ENCODE data around the gene GBX2.

GBX2 gene

DNA sequence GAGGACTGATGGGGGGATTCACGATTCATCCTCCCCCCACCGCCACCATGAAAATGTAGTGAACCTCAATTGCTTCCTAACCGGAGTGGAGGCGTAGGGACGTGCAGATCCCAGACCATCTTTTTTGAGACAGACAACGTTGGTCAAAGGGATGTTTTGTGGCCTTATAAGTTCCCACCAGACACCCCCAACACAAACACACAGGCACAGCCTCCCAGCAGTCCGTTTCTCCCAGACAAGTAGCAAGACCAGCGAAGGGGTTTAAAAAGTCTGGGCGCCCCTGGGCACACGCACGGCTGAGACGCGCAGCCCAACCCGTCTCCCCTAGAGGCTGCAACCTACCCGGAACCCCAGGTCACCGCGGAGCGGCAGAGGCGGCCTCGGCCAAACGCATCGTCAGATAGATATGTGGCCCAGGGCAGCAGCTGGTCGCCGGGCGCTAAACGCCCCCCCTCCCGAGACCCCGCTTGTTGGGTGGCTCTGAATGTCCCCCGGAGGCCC is 1.3 kb downstream of the GBX2 start:
- peak; percentile 10 for DNase-seq

DNA sequence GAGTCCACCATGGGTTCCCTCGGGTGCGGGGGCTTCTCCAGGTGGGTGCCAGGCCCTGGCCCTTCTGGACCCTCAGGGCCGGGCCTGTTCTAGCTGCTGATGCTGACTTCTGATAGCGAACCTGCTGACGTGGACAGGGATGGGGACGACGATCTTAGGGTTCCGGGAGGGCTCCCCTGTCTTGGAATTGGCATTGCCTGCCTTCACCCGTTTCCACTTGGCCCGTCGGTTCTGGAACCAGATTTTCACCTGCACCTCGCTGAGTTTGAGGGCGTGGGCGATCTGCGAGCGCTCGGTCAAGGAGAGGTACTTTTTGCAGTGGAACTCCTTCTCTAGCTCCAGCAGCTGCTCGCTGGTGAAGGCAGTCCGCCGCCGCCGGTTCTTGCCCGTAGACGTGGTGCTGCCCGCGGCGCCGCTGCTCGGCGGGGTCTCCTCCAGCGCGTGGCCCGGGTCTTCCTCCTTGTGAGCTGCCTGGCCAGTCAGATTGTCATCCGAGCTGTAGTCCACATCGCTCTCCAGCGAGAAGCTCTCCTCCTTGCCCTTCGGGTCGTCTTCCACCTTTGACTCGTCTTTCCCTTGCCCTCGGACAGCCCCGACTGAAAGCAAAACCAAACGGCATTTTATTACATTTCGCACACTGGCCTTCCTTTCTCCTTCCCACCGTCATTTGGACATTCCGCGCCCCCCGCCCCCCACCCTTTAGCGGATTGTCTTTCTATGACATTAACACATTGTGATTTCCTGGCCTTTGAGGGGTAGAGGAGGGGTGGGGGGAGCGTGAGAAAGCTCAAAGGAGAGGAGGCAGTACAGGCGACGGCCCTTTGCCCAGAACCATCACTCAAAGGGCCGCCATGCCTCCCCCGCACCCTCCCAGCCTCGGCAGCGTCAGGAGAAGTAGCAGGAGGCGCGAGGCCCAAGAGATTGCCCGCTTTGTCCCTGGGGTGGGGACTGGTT is 2.1 kb downstream of the GBX2 start:
- DNase-seq: no peak

DNA sequence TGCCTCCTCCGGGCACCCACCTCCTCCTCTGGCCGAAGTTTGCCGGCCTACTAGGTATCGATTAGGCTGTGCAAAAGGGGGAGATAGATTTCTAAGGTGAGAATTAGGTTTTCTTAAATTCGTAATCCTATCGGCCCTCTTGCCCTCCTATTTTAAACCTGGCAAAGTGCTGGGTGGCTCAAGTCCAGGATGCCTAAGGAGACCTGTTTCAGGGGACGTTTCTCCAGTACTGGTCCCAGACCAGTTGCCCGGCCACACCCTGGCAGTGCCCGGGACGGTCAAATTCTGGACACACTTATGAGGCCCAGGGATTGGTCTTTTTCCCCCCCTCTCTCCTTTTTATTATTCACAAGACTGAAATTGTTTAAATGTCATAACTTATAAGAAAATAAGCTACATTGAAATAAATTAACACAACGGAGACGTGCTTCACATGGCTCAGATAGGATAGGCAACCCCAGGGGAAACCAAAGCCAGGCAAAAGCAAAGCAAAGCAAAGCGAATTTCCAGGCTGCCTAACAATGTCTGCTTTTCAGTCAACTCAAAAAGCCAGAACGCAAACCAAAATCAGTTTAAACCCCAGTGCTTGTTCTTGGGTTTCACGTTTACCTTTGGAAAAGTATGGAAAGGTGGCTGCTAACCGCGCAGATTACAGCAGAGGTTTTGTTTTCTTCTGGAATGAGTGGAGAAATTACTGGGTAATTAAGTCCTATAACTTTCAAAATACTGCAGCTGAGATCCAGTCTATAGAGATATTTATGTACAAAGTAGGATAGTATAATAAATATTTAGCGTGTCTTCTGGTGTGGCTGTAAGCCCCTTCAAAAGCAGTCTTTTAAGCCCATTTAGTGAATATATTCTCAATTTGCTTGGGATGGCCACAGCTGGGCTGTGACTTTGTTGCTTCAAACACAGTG is 3.0 kb downstream of the GBX2 start:
- no peak for DNase-seq

DNA sequence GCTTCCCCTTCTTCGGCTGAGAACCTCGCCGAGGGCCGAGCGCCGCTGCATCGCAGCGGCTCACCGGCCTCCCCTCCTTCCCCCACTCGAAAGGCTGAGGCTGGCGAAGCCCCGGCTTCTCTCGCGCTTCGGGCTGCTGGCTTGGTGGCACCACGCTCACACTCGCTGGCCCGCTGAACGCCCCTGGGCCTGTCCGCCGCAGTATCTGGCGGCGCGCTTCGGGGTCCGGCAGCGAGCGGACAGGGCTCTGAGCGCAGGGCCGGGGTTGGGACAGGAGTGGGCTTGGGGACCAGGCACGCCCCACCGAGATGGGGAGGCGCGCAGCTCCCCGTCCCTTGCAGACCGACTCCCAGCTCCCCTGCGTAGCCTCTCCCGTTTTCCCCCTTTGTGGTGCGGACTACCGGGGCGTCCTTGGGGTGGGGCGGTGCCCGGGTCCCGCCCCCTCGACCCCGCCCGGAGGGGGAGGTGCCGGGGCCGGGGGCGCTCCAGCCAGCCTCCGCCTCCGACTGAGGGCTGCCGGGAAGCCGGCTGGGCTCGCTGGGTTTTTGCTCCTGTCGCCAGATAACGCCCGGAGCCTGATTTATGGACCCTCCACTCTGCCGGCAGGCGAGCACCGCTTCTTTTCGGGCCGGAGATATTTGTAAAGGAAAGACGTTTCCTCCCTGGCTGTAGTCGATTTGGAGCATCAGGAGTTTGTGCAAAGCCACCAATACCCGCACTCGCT is 3.8 kb downstream of the GBX2 start:
- no peak for DNase-seq

DNA sequence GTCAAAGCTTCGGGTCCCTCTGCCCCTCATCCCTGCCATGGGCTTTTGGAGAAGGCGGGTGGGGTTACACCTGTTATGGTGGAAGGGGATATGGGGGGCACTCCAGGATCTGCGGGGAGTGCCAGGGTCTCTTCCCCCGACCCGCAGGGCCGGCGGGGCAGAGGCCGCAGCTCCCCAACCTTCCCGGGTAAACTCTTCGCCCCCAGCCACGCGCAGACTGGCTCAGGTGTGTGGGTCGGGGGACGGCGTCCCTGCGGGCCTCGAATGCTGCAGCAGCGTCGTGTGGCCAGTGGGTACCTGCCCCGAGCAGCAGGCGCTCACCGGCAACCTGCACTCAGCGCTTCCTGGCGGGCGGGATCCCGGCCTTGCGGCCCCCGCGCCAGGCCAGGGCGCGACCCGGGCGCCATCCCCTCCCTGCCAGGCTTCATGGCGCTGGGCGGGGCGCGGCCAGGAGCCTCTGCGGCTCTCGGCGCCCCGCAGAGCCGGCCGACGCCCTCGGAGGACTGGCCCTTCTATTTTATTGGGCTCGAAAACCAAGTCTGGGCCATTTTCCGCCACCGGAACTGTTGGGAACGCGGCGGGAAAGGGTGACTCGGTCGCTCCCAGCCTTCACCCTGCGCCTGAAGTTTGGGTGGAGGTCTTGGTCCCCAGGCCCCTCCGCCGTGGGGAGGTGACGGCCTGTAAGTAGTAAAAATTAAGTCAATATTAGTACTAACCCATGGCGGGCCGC is 4.5 kb downstream of the GBX2 start:
- no peak for DNase-seq

DNA sequence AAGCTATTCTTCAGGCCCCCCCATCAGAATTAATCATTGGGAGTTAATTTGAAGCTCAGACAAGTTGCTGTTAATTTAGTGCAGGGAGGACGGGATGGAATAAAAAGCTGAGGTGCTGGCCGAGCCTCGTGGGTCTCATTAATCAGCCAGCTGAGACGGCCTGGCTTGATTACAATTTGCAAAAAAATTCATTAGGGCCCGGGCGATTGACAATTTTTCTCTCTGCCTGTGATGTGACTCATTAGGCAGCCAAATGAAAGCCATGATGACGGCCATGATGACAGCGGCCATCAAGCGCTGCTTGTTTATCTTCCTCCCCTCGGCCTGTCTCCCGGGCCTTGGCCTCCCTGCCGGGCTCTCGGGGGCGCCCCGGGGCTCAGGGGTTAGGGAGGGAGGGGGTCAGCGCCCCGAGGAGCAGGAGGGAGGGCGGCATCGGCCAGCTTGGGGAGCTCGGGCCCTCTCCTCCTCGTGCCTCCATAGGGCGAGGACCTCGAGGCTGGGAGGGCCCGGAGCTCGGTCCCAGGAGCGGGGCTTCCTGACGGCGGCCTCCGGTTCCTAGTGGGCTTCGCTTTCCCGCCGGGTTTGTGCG is 5.2 kb downstream of the GBX2 start:
- no peak for DNase-seq

DNA sequence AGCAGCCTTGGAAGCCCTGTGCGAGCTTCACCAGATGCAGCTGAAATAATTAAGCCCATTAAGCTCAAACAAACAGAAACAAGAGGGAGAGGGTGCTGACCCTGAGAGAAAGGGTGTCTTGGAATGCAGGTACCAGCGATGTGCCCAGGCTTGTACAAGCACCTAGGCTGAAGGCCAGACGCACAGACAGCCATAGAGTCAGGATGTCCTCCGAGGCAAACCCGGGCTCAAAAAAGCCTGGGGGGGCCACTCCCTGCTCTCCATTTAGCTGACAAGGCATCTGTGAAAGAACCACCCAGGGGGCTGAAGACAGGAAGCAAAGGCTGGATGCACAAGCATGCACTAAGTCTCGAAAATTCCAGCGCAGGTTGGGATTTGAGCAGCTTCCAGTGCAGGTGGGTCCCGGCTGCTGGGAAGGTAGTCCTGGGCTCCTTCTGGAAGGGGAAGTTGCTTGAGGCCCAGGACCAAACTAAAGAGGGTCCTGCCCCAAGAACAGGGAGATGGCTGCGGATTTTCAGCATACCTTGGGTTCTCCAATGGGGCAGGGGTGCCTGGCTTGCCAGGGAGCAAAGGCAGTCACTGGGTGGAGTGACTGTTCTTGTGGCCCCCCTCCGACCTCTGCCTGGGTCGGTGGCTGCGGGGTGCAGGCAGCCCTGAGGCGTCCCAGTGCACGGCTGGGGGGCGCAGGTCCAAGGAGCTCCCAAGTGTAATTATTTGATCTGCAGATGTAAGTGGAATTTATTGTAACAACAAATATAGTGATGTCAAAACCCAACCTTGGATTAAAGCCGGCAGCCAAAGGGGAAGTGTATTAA is 5.9 kb downstream of the GBX2 start:
- no peak for DNase-seq

DNA sequence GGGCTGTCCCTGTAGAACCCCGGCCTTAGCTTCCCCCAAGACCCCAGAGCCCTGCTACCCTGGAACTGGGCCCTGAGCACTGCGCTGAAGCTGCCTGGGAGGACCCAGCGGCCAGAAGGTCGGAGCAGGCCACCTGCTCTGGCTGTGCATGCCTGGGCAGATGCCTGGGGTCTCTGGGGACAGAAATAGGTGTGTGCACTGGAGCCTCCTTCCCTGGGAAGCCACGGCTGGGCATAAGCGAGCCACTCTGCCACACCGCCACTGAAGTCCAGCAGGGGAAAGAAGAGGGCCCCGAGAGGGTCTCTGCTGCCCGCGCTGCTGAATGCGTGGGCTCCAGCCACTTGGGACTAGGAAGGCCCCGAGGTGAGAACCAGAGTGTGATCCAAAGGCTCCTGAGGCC is 6.7 kb downstream of the GBX2 start:
- DNase-seq: no peak

DNA sequence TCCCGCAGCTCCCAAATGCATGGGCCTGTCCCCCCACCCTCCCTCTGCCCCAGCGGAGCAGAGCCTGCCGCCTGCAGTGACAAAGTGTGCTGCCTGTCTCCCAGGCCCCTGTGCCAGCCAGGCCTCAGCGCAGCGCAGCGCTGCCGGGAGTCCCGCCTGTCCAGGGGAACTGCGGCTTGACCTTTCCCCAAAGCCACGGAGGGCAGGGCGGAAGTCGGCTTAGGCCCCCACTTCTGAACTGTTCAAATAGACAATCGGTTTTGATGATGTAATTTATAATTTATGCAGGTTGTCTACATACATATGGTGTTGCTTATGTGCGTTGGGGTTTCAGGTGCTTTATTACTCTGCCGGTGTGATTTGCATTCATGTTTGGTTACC is 7.1 kb downstream of the GBX2 start:
- DNase-seq: no peak

DNA sequence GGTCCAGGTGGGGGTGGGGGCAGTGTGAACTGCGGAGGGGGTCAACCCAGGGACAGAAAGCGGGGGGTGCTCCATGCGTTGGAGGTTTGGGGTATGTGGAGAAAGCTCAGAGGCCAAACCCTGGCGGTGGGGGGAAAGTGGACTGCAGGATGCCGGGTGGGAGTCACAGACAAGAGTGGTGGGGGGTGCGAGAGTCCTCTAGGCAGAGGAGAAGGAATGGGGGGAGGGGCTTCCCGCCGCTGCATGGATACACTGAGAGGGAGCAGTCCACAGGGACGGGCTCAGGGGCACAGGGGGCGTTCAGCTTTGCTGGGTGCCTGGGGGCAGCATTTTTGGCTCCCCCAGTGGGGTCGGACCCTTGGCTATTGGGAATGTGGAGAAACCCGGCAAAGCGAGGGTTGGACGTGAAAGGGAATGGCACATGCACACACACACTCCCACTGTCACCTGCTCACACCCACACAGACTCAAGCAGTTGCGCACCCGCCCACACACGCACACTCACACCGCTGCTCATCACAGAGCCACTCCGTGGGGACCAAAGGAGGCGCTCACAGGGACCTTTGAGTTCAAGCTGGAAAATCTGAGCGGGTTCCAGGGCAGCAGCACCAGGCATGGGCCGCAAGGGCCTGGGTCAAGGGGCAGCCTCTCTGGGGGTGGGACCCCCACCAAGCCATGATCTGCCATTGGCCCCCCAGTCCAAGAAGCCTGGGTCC is 7.7 kb downstream of the GBX2 start:
- DNase-seq: no peak

DNA sequence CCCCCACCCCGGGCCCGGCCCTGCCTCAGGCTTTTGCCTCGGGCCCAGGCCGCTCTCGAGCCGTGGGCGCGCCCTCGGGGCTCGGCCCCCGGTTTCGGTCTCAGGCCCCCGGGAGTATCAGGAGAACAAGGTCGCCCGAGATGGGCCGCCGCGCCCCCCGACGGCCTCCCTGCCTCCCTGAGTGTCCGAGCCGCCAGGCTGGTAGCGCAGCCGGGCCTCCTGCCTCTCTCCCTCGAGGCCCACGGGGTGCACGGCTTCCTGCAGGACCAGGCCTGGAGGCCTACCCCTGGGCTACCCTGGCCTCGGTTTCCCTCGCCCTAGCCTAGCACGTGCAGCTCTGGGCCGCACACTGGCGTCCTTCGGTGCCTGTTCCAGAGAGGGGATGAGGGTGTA is 8.4 kb downstream of the GBX2 start:
- DNase-seq: no peak

DNA sequence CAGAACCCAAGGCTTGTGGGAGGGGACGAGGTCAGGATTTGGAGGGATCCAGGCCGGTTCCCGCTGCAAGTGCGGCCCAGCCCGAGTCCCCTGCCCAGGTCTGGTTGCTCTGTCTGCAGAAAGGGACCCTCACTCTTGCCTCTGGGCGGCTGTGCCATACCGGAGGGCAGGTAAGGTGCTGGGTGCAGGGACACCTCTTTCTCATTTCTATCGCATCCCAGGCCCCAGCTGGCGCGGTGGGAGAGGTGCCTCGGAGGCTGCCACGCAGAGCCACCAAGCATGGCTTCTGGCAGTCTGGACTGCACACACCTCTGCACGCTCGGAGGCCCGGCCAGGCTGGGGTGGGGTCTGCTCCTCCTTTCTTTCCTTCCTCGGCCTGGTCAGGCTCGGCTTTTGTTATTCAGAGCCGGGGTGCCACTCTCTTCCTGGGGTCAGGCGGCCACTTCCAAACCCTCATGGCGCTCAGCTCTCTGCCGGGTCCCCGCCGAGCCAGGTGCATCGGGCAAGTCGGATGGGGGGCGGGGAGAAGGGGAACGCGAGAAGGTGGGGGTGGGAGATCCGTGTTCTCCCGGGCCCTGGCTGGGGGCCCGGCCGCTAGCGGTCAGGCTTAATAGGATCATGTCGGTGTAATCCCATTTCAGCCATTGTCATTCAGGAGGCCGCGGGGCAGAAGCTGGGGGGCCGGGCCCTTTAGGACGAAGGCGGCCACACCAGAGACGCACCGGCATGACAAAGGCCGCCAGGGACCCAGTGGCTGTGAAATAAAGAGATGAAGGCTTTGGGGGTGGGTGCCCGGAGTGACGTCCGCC is 9.0 kb downstream of the GBX2 start:
- no peak for DNase-seq

DNA sequence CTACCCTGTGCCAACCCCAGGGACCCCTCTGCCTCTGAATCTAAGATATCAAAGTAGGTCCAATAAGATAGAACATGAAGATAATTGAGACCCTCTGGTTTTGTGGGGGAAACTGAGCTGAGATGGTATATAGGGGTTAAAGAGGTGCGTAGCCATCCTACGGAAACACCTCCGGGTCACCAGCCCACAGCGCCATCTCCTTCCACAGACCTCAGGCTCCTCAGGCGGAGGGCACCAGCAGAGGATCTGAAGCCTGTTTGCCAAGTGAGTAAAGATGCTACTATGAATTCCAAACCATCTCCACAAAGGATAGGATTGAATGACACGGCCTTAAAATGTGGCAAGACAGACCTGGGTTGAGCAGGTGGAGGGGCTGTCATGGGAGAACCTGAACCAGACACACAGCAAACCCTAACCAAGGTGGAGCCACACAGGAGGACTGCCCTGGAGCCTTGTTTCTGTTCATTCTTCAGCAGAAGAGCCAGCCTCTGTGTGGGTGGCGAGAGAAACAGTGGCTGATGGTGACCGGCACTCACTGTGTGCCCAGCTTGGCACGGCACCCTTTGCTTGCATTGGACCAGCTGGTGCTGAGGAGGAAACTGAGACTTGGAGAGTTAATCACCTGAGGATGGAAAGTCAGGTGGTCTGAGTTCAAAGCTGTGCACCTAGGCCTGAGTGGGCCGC is 10.2 kb downstream of the GBX2 start:
- DNase-seq: no peak

DNA sequence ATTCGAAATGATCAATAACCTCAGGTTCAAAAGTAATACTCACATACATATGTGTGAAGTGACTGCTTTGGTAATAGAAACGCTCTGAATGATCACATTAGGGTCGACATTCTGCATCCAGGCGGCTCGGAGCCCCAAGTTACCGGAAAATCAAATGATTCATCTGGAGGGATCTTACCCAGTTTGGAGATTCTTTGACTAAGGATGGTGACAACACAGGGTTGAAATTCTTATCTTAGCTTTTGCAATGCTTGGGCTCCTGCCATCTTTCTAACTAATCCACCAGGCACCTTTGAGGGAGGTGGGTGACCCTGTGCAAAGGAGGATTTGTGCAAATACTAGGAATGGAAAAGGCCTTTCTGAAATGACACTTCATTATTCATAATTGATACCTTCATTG is 10.8 kb downstream of the GBX2 start:
- DNase-seq: no peak

DNA sequence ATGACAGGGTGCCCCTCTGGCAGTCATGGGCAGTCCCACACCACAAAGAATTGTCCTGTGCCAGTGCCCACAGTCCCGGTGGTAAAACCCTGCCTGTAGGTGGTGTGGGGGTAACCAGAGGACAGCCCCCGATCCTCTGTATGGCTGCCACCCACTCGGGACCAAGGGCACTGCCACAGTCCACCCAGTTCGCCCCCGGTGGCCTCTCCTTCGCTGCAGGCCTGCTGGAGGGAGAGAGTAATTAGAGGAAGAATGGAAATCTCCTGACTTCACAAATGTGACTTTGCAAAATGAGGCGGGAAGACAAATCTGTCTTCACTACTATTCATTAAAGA is 11.4 kb downstream of the GBX2 start:
- DNase-seq: no peak

DNA sequence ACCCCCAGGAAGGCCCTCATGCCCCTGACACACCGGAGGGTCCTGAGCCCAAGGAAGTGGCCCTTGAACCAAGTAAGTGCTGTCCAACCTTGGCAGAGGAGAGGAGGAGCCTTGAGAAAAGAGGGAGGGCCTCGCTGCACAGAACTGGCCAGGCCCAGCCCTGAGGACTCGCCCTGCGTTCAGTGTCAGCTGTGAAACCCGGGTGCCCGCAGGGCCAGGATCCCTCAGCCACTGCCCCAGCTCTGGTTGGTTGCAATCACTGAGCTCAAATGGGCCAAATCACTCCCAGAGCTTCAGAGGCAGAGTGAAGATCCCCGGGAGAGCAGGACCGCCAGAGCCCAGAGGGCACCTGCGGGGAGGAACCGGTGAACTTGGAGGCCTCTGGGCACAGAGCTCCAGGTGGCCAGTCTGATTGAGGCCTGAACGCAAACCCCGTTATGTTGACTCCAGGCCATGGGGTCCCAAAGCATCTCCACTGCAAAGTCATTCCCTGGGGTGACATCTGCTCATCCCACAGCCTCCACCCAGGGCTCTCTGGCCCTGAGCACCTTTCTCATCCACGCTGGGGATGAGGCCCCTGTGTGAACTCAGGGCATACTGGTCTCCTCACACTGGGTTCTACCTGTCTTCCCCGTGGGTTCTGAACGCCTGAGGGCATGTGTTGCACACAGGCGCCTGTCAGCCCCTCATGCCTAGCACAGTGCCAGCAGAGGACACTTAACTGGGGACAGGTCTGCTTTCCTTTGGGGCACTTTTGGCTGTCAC is 11.9 kb downstream of the GBX2 start:
- no peak for DNase-seq

DNA sequence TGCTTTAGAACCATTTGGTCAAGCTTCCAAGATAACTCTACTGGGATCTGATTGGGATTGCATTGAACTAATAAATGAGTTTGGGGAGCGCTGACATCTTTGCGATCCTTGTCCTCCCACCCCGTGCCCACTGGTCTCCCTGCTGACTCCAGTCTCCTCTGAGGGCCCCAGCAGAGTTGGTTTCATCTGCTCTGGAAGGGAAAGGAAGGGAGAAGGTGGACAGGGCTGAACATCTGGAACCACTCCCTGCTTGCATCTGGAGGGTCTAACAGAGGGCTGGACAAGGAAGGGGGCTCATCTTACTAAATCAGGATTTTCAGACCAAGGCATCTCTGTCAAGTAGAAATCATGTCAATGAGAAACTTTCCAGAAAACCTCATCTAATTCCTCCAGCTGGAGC is 12.8 kb downstream of the GBX2 start:
- DNase-seq: no peak

DNA sequence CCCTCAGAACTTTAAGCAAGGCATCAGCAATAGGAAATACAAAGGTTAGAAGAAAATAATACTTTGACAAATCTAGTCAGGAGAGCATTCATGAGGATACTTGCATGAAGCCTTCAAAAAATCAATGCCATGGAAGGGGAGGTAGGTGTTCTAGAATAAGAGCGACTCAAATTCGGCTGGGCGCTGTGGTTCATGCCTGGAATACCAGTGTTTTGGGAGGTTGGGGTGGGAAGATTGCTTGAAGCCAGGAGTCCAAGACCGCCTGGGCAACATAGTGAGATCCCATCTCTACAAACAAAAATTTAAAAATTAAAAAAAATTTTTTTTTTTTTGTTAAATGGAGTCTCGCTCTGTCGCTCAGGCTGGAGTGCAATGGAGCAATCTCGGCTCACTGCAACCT is 21.8 kb downstream of the GBX2 start:
- DNase-seq: no peak

All from NCI-H1694 (cell line).